Muscle layer of colon (tissue), 2 donors: Measurements from ENCODE around the gene GREB1L.
"Not testable (repeated sequence)": the region's sequence is repeated elsewhere in the genome, so short reads cannot be mapped to it uniquely, and the experiment has no call there.

Experiments used
- H3K27ac ChIP-seq: one replicate; pipeline ENCODE4 v1.7.0; 2013; ENCODE audit warnings: low read depth, mild to moderate bottlenecking, low read length, moderate library complexity
- H3K27me3 ChIP-seq, 2 donors: one replicate each; pipeline ENCODE4 v1.7.0; 2013; ENCODE audit warnings: low read length in 2 of 2, mild to moderate bottlenecking in 2 of 2; ENCODE audit not compliant: insufficient read depth in 2 of 2, control insufficient read depth in 1 of 2
- H3K36me3 ChIP-seq: one replicate; pipeline ENCODE4 v1.7.0; 2013; ENCODE audit warnings: mild to moderate bottlenecking, low read length; ENCODE audit not compliant: insufficient read depth
- H3K4me1 ChIP-seq: one replicate; pipeline ENCODE4 v1.7.0; 2013; ENCODE audit warnings: mild to moderate bottlenecking, low read length; ENCODE audit not compliant: insufficient read depth
- H3K4me3 ChIP-seq, 2 donors: one replicate each; pipeline ENCODE4 v1.7.0; 2013; ENCODE audit warnings: low read length in 2 of 2, low read depth in 1 of 2, mild to moderate bottlenecking in 1 of 2, moderate library complexity in 1 of 2
- H3K9ac ChIP-seq: one replicate; pipeline ENCODE4 v1.7.0; 2013; ENCODE audit warnings: low read length
- H3K9me3 ChIP-seq: one replicate; pipeline ENCODE4 v1.7.0; 2013; ENCODE audit warnings: mild to moderate bottlenecking, low read length
- donor health status: abdominal sarcoma.
- donor health status: Adenocarcinoma of cecum.

GREB1L gene

GRCh38 chr18:21309248-21309647 lies 67.2 kb downstream of the GREB1L start:
- Histone ChIP-seq H3K27ac (no peak overlapping the region), H3K9ac (no peak overlapping the region), H3K27me3 (no peaks in the 10 kb centered on the region), H3K9me3 (no peaks in the 10 kb centered on the region), H3K36me3 (no peaks in the 10 kb centered on the region), H3K4me3 (no peak overlapping the region), H3K4me1 (no peaks in the 10 kb centered on the region)

- H3K36me3 ChIP-seq, H3K27me3 ChIP-seq, H3K4me1 ChIP-seq, H3K4me3 ChIP-seq, H3K9ac ChIP-seq, H3K9me3 ChIP-seq, H3K27ac ChIP-seq: not testable (repeated sequence)
These were observed 69.9 kb downstream of the GREB1L start for GRCh38 chr18:21311980-21312379.

- Histone ChIP-seq H3K4me1 (no peaks in the 10 kb centered on the region), H3K9ac (no peak overlapping the region), H3K36me3 (no peaks in the 10 kb centered on the region), H3K27ac (no peak overlapping the region), H3K27me3 (no peaks in the 10 kb centered on the region), H3K9me3 (no peaks in the 10 kb centered on the region), H3K4me3 (no peak overlapping the region)
These were observed 71.5 kb downstream of the GREB1L start for GRCh38 chr18:21313576-21313975.

GRCh38 chr18:21314724-21315123 lies 72.7 kb downstream of the GREB1L start:
- Histone ChIP-seq H3K36me3 (no peaks in the 10 kb centered on the region), H3K4me1 (no peaks in the 10 kb centered on the region), H3K27me3 (no peaks in the 10 kb centered on the region), H3K9ac (no peak overlapping the region), H3K27ac (no peak overlapping the region), H3K9me3 (no peaks in the 10 kb centered on the region), H3K4me3 (no peak overlapping the region)

GRCh38 chr18:21315126-21315525 lies 73.1 kb downstream of the GREB1L start:
- not testable (repeated sequence) for H3K27me3 ChIP-seq, H3K9me3 ChIP-seq, H3K36me3 ChIP-seq, H3K27ac ChIP-seq, H3K9ac ChIP-seq, H3K4me1 ChIP-seq, H3K4me3 ChIP-seq

GRCh38 chr18:21315741-21316197 lies 73.7 kb downstream of the GREB1L start:
- H3K36me3 ChIP-seq = no peaks in the 10 kb centered on the region
- no peaks in the 10 kb centered on the region for H3K9me3 ChIP-seq
- no peak overlapping the region for H3K9ac ChIP-seq
- no peaks in the 10 kb centered on the region for H3K4me1 ChIP-seq
- H3K27me3 ChIP-seq = no peaks in the 10 kb centered on the region
- H3K4me3 ChIP-seq = no peak overlapping the region
- H3K27ac ChIP-seq = no peak overlapping the region

- Histone ChIP-seq H3K27me3 (no peaks in the 10 kb centered on the region), H3K9me3 (no peaks in the 10 kb centered on the region), H3K4me1 (no peaks in the 10 kb centered on the region), H3K9ac (no peak overlapping the region), H3K27ac (no peak overlapping the region), H3K36me3 (no peaks in the 10 kb centered on the region), H3K4me3 (no peak overlapping the region)
These were observed 74.3 kb downstream of the GREB1L start for GRCh38 chr18:21316296-21316695.

- H3K9ac ChIP-seq = no peak overlapping the region
- no peak overlapping the region for H3K27ac ChIP-seq
- no peak overlapping the region for H3K4me3 ChIP-seq
- H3K9me3 ChIP-seq = no peaks in the 10 kb centered on the region
- no peaks in the 10 kb centered on the region for H3K4me1 ChIP-seq
- H3K36me3 ChIP-seq = no peaks in the 10 kb centered on the region
- H3K27me3 ChIP-seq = no peaks in the 10 kb centered on the region
These were observed 79.7 kb downstream of the GREB1L start for GRCh38 chr18:21321711-21322110.

- no peak overlapping the region for H3K27ac ChIP-seq
- H3K9ac ChIP-seq = no peak overlapping the region
- no peak overlapping the region for H3K4me3 ChIP-seq
- H3K9me3 ChIP-seq = no peaks in the 10 kb centered on the region
- no peaks in the 10 kb centered on the region for H3K27me3 ChIP-seq
- H3K36me3 ChIP-seq = no peaks in the 10 kb centered on the region
- no peaks in the 10 kb centered on the region for H3K4me1 ChIP-seq
These were observed 85.1 kb downstream of the GREB1L start for GRCh38 chr18:21327101-21327500.

- Histone ChIP-seq H3K27me3 (no peaks in the 10 kb centered on the region), H3K4me1 (no peaks in the 10 kb centered on the region), H3K27ac (no peak overlapping the region), H3K36me3 (no peaks in the 10 kb centered on the region), H3K9me3 (no peaks in the 10 kb centered on the region), H3K4me3 (no peak overlapping the region), H3K9ac (no peak overlapping the region)
These were observed 88.2 kb downstream of the GREB1L start for GRCh38 chr18:21330122-21330701.

GRCh38 chr18:21331065-21331464 lies 89.0 kb downstream of the GREB1L start:
- no peaks in the 10 kb centered on the region for H3K27me3 ChIP-seq
- H3K4me3 ChIP-seq = no peak overlapping the region
- H3K9me3 ChIP-seq = no peaks in the 10 kb centered on the region
- no peak overlapping the region for H3K27ac ChIP-seq
- H3K36me3 ChIP-seq = no peaks in the 10 kb centered on the region
- no peaks in the 10 kb centered on the region for H3K4me1 ChIP-seq
- no peak overlapping the region for H3K9ac ChIP-seq

GRCh38 chr18:21335927-21336488 lies 94.0 kb downstream of the GREB1L start:
- Histone ChIP-seq H3K9me3 (no peaks in the 10 kb centered on the region), H3K4me1 (no peaks in the 10 kb centered on the region), H3K36me3 (no peaks in the 10 kb centered on the region), H3K4me3 (no peak overlapping the region), H3K27me3 (no peaks in the 10 kb centered on the region), H3K9ac (no peak overlapping the region), H3K27ac (no peak overlapping the region)
